NOMO-1 treated with DMSO at 0.1 percent for 48 hours (cell line): Measurements from ENCODE around the gene COG8.
"Not testable (repeated sequence)": the region's sequence is repeated elsewhere in the genome, so short reads cannot be mapped to it uniquely, and the experiment has no call there.

Experiments
- DNase-seq: peaks from one replicate; lab custom pipeline; 2025; ENCODE audit not compliant: unreplicated experiment; lab: John Stamatoyannopoulos, UW

Gene COG8, protein sequence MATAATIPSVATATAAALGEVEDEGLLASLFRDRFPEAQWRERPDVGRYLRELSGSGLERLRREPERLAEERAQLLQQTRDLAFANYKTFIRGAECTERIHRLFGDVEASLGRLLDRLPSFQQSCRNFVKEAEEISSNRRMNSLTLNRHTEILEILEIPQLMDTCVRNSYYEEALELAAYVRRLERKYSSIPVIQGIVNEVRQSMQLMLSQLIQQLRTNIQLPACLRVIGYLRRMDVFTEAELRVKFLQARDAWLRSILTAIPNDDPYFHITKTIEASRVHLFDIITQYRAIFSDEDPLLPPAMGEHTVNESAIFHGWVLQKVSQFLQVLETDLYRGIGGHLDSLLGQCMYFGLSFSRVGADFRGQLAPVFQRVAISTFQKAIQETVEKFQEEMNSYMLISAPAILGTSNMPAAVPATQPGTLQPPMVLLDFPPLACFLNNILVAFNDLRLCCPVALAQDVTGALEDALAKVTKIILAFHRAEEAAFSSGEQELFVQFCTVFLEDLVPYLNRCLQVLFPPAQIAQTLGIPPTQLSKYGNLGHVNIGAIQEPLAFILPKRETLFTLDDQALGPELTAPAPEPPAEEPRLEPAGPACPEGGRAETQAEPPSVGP

DNA sequence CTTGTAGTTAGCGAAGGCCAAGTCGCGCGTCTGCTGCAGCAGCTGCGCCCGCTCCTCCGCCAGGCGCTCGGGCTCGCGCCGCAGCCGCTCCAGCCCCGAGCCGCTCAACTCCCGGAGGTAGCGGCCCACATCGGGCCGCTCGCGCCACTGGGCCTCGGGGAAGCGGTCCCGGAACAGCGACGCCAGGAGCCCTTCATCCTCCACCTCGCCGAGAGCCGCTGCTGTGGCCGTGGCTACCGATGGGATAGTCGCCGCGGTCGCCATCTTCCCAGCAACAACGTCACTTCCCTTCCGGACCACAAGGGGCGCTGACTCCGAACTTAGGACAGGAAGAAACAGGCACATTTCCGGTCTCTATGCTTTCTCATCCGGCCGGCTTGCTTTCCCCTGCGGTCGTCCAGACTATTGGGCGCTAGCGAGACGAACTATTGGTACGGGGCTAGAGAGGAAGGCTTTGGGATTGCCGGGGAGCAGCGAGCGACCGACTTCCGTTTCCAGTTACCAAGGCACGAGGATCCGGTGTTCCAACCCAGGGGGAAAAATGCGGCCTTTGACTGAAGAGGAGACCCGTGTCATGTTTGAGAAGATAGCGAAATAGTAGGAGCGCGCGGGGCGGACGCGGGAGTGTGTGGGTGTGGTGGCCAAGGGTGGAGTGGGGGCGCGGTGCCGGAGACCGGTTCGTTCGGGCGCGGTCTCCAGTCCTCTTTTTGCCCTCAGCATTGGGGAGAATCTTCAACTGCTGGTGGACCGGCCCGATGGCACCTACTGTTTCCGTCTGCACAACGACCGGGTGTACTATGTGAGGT is at the start of gene COG8, which contains the start of gene NIP7:
COG8 (minus strand) TSS at position 276 of the 806 bp plus-strand sequence; CDS start at position 264, 12 bp downstream.
NIP7 (plus strand) TSS at position 484 of the 806 bp plus-strand sequence; CDS start at position 542, 58 bp downstream.
- DNase-seq: peak; percentile 99

GRCh38 chr16:69386596-69386995 is 47.2 kb upstream of the COG8 start:
- no peak for DNase-seq

GRCh38 chr16:69384974-69385373 is 45.6 kb upstream of the COG8 start:
- DNase-seq: no peak

DNA sequence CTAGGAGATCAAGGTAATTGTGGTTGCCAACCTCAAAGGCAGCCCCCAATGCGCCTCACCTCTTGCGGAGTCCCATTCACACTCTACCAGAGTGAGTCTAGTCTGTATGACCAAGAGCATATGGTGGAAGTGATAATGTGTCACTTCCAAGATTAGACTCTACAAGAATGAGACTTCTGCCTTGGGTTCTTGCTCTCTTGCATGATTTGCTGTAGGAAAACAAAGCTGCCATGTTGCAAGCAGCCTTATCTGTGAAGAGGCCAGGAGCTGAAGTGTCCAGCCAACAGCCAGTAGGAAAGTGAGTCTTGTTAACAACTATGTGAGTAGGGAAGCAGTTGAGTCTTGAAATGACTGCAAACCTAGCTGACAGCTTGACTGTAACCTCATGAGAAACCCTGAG is 43.1 kb upstream of the COG8 start:
- no peak for DNase-seq

GRCh38 chr16:69381231-69381630 is 41.9 kb upstream of the COG8 start:
- DNase-seq: peak; percentile 30

- DNase-seq: no peak
Measured at GRCh38 chr16:69378760-69379159, 39.4 kb upstream of the COG8 start.

- DNase-seq: no peak
Measured at GRCh38 chr16:69378036-69378435, 38.7 kb upstream of the COG8 start.

- DNase-seq: no peak
Measured at GRCh38 chr16:69376393-69377059, 37.2 kb upstream of the COG8 start.

GRCh38 chr16:69373019-69373418 is 33.7 kb upstream of the COG8 start:
- no peak for DNase-seq

- no peak for DNase-seq
Measured at GRCh38 chr16:69371564-69371963, 32.2 kb upstream of the COG8 start.

- no peak for DNase-seq
Measured at GRCh38 chr16:69368866-69369265, 29.5 kb upstream of the COG8 start.

DNA sequence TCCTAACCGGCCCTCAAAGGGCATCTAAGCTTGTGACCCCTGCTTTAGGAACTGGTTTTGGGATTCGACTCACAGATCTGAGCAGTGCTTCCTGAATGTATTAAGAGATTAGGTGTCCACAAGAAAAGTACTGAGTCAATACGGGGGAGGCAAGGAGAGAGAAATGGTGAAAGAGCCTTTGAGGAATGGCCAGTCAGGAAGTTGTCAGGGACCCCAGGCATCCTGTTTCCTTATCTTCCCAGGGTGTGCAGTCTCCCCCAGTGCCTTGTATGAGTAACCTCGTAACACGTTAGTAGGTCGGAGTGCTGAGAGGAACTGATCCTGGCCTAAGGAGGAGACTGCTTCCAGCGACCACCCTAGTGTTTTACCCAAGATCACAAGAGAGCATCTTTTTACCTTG is 28.6 kb upstream of the COG8 start:
- no peak for DNase-seq

DNA sequence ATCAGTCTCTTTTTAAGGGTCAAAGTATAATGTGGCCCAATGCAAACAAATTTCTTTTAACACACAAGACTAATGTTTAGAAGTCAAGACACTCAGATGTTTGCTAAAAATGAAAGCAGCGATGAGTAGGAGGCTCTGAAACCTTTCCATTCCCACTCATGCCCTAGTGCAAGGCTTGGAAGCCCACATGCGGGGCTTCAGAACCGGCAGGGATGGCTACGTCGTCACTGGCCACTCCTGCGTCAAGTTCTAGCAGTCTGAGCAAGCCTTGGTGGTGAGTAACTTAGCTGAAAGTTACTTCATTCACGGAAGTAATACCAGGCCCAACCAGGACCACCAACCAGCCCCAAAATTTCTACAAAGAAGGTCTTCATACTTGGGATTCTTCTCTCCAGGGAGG is 27.1 kb upstream of the COG8 start:
- DNase-seq: no peak

DNA sequence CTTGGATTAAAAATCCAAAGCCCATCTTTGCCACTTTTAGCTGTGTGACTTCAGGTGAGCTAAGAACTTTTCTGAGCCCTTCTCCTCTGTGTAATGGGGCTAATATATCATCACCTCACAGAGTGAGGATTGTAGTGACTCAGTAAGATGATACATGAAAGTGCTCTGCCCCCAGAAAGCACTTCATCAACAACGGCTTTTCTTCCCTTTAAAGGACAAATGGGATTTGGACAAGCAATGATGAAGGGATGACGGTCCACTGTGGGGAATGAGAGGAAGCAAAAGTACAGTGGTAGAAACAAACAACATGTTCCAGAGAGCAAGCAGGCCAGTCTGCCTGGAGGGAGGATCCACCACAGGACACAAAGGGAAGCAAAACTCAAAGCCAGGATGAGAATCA is 26.5 kb upstream of the COG8 start:
- DNase-seq: no peak

- no peak for DNase-seq
Measured at GRCh38 chr16:69364088-69364487, 24.7 kb upstream of the COG8 start.

- DNase-seq: no peak
Measured at GRCh38 chr16:69363281-69363717, 23.9 kb upstream of the COG8 start.

- not testable (repeated sequence) for DNase-seq
Measured at GRCh38 chr16:69360070-69360469, 20.7 kb upstream of the COG8 start.

- DNase-seq: no peak
Measured at GRCh38 chr16:69351309-69352027, 12.1 kb upstream of the COG8 start, which contains the start of gene TMED6. Gene TMED6, minus strand, starts transcription at chr16:69351786. Its CDS starts 33 bp downstream, at chr16:69351753.

DNA sequence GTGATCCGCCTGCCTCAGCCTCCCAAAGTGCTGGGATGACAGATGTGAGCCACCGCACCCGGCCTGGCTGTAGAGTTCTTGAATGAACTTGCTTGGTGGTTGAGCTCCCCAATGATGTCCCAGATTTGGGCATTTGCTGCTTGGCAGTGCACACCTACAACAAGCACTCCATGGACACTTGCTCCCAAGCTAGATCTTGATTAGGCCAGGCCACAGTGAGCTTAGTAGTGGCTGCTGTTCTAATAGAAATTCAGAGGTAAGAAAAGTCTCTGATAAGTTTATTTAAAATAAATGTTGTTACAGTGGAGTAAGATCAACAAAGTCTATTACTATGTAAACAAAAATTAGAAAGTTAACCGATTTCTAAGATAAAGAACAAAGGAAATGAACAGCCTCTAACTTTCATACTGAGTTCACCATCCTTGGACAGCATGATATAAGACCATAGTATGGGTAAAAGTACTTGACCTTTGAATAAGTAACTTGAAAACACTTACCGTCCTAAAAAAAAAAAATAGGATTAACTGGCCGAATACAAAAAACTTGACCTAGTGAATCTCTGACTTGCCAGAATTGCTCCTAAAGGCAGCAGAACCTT is 11.3 kb upstream of the COG8 start:
- no peak for DNase-seq

- DNase-seq: no peak
Measured at GRCh38 chr16:69349536-69349935, 10.2 kb upstream of the COG8 start.
